Calu3 (cell line): ENCODE results near the gene DHX15. TPM values are rescaled to one million over a fixed set of nuclear protein-coding genes. Genes with fewer than 3 reads are reported as not detected.

Experiments
- BruUV-seq: library from RNA; stranded (reverse); fragments of 400-500 nt; replicated peaks from 2 replicates; lab custom pipeline; 2021; lab: Mats Ljungman, UMichigan
- CTCF ChIA-PET: fragments of 300-600 bp; sonication (Branson Sonifier 250); formaldehyde crosslinking; loops from one replicate; lab custom pipeline; 2022; ENCODE audit warnings: antibody characterized with exemption; lab: Charles Lee
- DNase-seq: peaks from one replicate; pipeline ENCODE4 v3.0.0; 2022
- H3K27ac Mint-ChIP-seq: one replicate; pipeline ENCODE4 v1.8.0; 2022; ENCODE audit warnings: mixed read lengths; ENCODE audit not compliant: unreplicated experiment
- H3K27me3 Mint-ChIP-seq: one replicate; pipeline ENCODE4 v1.8.0; 2022; ENCODE audit warnings: mixed read lengths; ENCODE audit not compliant: unreplicated experiment
- H3K36me3 Mint-ChIP-seq: one replicate; pipeline ENCODE4 v1.8.0; 2022; ENCODE audit warnings: mild to moderate bottlenecking, moderate library complexity, mixed read lengths; ENCODE audit not compliant: insufficient read depth, unreplicated experiment
- H3K4me1 Mint-ChIP-seq: one replicate; pipeline ENCODE4 v1.8.0; 2022; ENCODE audit warnings: mild to moderate bottlenecking, low read depth, mixed read lengths; ENCODE audit not compliant: unreplicated experiment
- H3K4me3 Mint-ChIP-seq: one replicate; pipeline ENCODE4 v1.8.0; 2022; ENCODE audit warnings: mild to moderate bottlenecking, low read depth, moderate library complexity, mixed read lengths; ENCODE audit not compliant: unreplicated experiment
- H3K9me3 Mint-ChIP-seq: one replicate; pipeline ENCODE4 v1.8.0; 2022; ENCODE audit warnings: low read depth, mixed read lengths; ENCODE audit not compliant: unreplicated experiment
- CTCF ChIP-seq: fragments of 200-600 bp; IDR thresholded peaks from one replicate; pipeline ENCODE4 v1.8.0; 2022; ENCODE audit warnings: antibody characterized with exemption; ENCODE audit not compliant: unreplicated experiment
- intact Hi-C: fragments of 100-400 bp; cut with micrococcal nuclease; formaldehyde crosslinking; loops from one replicate; pipeline ENCODE4 v1.10.0; 2022; ENCODE audit not compliant: unreplicated experiment
- total RNA-seq: library from RNA; stranded (reverse); gene quantifications from 2 replicates; pipeline ENCODE4 v1.2.3, GENCODE V29; 2022

The DHX15 gene
- total RNA-seq, 1 experiment from 2014 or later, result 169 TPM

DNA sequence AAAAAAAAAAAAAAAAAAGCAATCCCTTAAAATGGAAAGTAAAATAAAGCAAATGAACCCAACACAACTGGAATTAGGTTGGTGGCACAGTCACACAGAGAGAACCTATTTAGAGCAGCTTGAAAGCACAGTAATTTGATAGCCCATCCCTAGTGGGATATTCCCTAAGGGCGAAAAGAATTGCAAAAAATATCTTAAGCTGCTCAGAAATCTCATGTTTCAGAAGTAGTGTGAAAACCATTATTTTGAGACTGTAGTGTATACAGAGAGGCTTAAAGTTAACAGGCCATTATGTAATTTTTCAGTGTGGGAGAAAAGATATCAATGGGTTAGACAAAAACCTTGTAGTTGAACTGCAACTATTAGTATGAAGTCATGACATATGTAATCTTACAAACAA is 40.0 kb upstream of the DHX15 start:
- Mint-ChIP-seq H3K36me3 (no peaks in the 10 kb centered on the region), H3K27me3 (no peaks in the 10 kb centered on the region), H3K9me3 (peaks cover 6% of the 10 kb centered on the region), H3K4me3 (no peak overlapping the region), H3K4me1 (peaks cover 22% of the 10 kb centered on the region), H3K27ac (no peak overlapping the region)
- intact Hi-C loops, result no loop called here
- BruUV-seq, result no TSS peak
- DNase-seq, result no peak
- CTCF ChIA-PET, result interaction anchor here (0.7 kb wide), 1 partner anchor 53 kb away, joined by 6 read pairs; no protein-coding TSS in a partner anchor
- no peak for TF ChIP-seq CTCF

DNA sequence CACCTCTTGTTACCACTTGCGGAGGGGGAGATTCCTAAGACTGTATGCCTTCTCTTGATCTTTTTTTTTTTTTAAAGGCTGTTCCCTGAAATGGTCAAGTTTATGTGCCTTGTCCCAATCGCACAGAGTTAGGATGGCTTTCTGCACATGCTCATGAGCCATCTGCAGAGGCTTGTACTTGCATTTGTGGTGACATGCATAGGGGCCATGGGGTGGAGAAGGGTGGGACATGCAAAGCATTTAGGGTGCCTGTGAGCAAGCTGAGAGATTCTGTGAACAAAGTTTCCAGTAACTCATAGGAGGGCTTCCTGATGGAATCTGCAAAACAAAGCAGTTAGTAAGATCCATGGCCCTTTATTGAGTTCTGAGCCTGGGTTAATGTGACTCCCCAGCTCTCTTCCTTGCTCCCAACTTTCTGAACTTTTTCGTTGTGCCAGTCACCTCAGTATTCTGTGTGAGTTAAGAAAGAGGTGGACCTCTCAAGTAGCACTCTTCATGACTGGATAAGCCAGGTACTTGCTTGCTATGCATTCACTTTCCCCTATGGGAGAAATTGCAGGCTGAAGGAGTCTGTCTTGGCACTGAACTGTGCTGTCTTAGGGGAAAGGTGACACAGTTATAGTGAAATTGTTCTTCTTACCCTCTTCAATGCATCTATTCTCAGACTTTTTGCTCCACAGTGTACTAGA is 37.9 kb upstream of the DHX15 start:
- Mint-ChIP-seq H3K4me1 (peaks cover 22% of the 10 kb centered on the region), H3K4me3 (no peak overlapping the region), H3K9me3 (peaks cover 9% of the 10 kb centered on the region), H3K36me3 (no peaks in the 10 kb centered on the region), H3K27ac (no peak overlapping the region), H3K27me3 (no peaks in the 10 kb centered on the region)
- no TSS peak for BruUV-seq
- DNase-seq, result no peak
- intact Hi-C loops, result no loop called here
- CTCF ChIA-PET, result interaction anchor here (0.7 kb wide), 1 partner anchor 9 kb away, joined by 3 read pairs; no protein-coding TSS in a partner anchor
- no peak for TF ChIP-seq CTCF

- intact Hi-C loops, result no loop called here
- Mint-ChIP-seq H3K4me1 (peaks cover 5% of the 10 kb centered on the region), H3K27me3 (no peaks in the 10 kb centered on the region), H3K27ac (no peak overlapping the region), H3K36me3 (no peaks in the 10 kb centered on the region), H3K9me3 (peaks cover 12% of the 10 kb centered on the region), H3K4me3 (no peak overlapping the region)
- no peak for TF ChIP-seq CTCF
- DNase-seq, result no peak
- no TSS peak for BruUV-seq
- CTCF ChIA-PET, result no interaction called here
These were observed 31.6 kb upstream of the DHX15 start for GRCh38 chr4:24615977-24616376.

- no peak for DNase-seq
- H3K4me3 Mint-ChIP-seq, result no peak overlapping the region
- peaks cover 13% of the 10 kb centered on the region for H3K9me3 Mint-ChIP-seq
- no peak overlapping the region for H3K27ac Mint-ChIP-seq
- CTCF ChIA-PET, result no interaction called here
- BruUV-seq, result no TSS peak
- no peaks in the 10 kb centered on the region for H3K4me1 Mint-ChIP-seq
- no peaks in the 10 kb centered on the region for H3K27me3 Mint-ChIP-seq
- intact Hi-C loops, result no loop called here
- no peak for TF ChIP-seq CTCF
- H3K36me3 Mint-ChIP-seq, result no peaks in the 10 kb centered on the region
These were observed 30.5 kb upstream of the DHX15 start for GRCh38 chr4:24614881-24615280.
